ENCODE results near the gene ARHGAP28.

DNA sequence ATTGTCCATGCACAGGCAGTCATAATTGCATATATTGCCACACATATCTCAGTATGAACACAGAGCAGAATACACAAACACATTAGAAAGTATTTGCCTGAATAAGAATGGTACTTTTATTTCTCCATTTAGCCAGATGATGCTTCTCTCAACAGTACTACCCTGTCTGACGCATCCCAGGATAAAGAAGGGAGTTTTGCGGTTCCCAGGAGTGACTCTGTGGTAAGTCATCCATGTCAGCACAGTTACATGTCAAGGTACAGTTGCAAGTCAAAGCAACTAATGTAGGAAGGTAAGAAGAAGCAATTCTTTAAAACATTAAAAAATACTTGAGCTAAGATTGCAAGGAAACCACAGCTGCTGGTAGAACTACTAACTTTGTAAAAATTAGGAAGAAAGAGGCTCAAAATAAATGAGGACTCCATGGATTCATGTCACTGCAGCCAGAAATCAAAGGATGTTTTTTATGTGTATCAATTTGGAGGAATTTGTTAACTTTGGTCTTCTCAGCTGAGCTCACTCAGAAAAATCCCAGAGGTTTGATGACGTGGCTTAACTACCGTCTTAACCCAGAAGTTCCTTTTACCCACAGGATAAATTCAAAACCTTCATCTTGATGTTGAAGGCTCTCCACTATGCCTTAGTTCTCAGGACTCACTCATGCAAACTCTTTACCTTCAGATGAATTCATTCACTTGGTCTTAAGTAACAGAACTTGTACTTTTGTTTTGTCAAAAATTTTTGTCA is 130.3 kb downstream of the ARHGAP28 start:
- TF ChIP-seq POLR2AphosphoS5 (IDR thresholded peaks at IDR 0.05) (no peak), POLR2A (IDR thresholded peaks at IDR 0.05) (no peak)
- TF ChIP-seq, protein P1, sequence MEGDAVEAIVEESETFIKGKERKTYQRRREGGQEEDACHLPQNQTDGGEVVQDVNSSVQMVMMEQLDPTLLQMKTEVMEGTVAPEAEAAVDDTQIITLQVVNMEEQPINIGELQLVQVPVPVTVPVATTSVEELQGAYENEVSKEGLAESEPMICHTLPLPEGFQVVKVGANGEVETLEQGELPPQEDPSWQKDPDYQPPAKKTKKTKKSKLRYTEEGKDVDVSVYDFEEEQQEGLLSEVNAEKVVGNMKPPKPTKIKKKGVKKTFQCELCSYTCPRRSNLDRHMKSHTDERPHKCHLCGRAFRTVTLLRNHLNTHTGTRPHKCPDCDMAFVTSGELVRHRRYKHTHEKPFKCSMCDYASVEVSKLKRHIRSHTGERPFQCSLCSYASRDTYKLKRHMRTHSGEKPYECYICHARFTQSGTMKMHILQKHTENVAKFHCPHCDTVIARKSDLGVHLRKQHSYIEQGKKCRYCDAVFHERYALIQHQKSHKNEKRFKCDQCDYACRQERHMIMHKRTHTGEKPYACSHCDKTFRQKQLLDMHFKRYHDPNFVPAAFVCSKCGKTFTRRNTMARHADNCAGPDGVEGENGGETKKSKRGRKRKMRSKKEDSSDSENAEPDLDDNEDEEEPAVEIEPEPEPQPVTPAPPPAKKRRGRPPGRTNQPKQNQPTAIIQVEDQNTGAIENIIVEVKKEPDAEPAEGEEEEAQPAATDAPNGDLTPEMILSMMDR (IDR thresholded peaks at IDR 0.05): no peak
